ENCODE results near the gene LARP4B.

Gene LARP4B

GRCh38 chr10:822661-823367 is 108.7 kb downstream of the LARP4B start:
- no peak for DNase-seq

GRCh38 chr10:822197-822596 is 109.3 kb downstream of the LARP4B start:
- no peak for DNase-seq

- no peak for DNase-seq
These were observed 110.2 kb downstream of the LARP4B start for GRCh38 chr10:821322-821721.

GRCh38 chr10:819816-820215 is 111.7 kb downstream of the LARP4B start:
- DNase-seq: no peak

GRCh38 chr10:819326-819725 is 112.2 kb downstream of the LARP4B start:
- DNase-seq: peak; percentile 74

GRCh38 chr10:818526-819220 is 112.8 kb downstream of the LARP4B start:
- DNase-seq: no peak

GRCh38 chr10:818010-818409 is 113.5 kb downstream of the LARP4B start:
- DNase-seq: peak; percentile 20

GRCh38 chr10:817371-817770 is 114.1 kb downstream of the LARP4B start:
- DNase-seq: no peak

GRCh38 chr10:816958-817357 is 114.5 kb downstream of the LARP4B start:
- no peak for DNase-seq

- DNase-seq: no peak
These were observed 115.4 kb downstream of the LARP4B start for GRCh38 chr10:816091-816477.

- DNase-seq: no peak
These were observed 116.0 kb downstream of the LARP4B start for GRCh38 chr10:815338-816090.

GRCh38 chr10:814536-815302 is 116.8 kb downstream of the LARP4B start:
- no peak for DNase-seq

- no peak for DNase-seq
These were observed 118.2 kb downstream of the LARP4B start for GRCh38 chr10:813286-813685.

- DNase-seq: no peak
These were observed 118.7 kb downstream of the LARP4B start for GRCh38 chr10:812787-813186.

GRCh38 chr10:811379-812175 is 119.9 kb downstream of the LARP4B start:
- DNase-seq: no peak

- DNase-seq: peak; percentile 33
These were observed 121.1 kb downstream of the LARP4B start for GRCh38 chr10:810351-810846.

GRCh38 chr10:809671-810350 is 121.7 kb downstream of the LARP4B start:
- DNase-seq: no peak

GRCh38 chr10:807958-808353 is 123.5 kb downstream of the LARP4B start:
- DNase-seq: no peak

GRCh38 chr10:807163-807957 is 124.1 kb downstream of the LARP4B start:
- DNase-seq: no peak

- DNase-seq: no peak
These were observed 124.9 kb downstream of the LARP4B start for GRCh38 chr10:806451-807162.
